ENCODE measurements around the gene LAMP2.

DNA sequence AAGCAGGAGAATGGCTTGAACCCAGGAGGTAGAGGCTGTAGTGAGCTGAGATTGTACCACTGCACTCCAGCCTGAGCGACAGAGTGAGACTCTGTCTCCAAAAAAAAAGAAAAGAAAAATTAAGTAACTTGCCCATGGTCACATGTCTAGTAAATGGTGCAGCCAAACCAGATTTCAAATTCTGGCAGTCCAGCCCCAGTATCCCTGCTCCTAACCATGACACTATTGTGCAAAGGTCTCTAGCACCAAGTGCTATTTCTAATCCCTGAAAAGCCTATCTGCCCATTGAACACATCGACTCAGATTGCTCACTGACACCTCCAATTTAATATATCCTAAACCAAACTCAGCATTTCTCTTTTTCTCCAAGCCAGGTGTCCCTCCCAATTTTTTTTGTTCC is 7.6 kb upstream of the LAMP2 start:
- TF ChIP-seq, protein P1, sequence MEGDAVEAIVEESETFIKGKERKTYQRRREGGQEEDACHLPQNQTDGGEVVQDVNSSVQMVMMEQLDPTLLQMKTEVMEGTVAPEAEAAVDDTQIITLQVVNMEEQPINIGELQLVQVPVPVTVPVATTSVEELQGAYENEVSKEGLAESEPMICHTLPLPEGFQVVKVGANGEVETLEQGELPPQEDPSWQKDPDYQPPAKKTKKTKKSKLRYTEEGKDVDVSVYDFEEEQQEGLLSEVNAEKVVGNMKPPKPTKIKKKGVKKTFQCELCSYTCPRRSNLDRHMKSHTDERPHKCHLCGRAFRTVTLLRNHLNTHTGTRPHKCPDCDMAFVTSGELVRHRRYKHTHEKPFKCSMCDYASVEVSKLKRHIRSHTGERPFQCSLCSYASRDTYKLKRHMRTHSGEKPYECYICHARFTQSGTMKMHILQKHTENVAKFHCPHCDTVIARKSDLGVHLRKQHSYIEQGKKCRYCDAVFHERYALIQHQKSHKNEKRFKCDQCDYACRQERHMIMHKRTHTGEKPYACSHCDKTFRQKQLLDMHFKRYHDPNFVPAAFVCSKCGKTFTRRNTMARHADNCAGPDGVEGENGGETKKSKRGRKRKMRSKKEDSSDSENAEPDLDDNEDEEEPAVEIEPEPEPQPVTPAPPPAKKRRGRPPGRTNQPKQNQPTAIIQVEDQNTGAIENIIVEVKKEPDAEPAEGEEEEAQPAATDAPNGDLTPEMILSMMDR (IDR thresholded peaks at IDR 0.05; ENCODE audit: poor library complexity, severe bottlenecking), result no peak
- no peak for TF ChIP-seq POLR2AphosphoS5 (IDR thresholded peaks at IDR 0.05)
- TF ChIP-seq, protein P2, sequence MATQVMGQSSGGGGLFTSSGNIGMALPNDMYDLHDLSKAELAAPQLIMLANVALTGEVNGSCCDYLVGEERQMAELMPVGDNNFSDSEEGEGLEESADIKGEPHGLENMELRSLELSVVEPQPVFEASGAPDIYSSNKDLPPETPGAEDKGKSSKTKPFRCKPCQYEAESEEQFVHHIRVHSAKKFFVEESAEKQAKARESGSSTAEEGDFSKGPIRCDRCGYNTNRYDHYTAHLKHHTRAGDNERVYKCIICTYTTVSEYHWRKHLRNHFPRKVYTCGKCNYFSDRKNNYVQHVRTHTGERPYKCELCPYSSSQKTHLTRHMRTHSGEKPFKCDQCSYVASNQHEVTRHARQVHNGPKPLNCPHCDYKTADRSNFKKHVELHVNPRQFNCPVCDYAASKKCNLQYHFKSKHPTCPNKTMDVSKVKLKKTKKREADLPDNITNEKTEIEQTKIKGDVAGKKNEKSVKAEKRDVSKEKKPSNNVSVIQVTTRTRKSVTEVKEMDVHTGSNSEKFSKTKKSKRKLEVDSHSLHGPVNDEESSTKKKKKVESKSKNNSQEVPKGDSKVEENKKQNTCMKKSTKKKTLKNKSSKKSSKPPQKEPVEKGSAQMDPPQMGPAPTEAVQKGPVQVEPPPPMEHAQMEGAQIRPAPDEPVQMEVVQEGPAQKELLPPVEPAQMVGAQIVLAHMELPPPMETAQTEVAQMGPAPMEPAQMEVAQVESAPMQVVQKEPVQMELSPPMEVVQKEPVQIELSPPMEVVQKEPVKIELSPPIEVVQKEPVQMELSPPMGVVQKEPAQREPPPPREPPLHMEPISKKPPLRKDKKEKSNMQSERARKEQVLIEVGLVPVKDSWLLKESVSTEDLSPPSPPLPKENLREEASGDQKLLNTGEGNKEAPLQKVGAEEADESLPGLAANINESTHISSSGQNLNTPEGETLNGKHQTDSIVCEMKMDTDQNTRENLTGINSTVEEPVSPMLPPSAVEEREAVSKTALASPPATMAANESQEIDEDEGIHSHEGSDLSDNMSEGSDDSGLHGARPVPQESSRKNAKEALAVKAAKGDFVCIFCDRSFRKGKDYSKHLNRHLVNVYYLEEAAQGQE (IDR thresholded peaks at IDR 0.05; ENCODE audit: borderline replicate concordance), result no peak
